ENCODE results near the gene INTS6L. TPM values are rescaled to one million over a fixed set of nuclear protein-coding genes. Genes with fewer than 3 reads are reported as not detected.

INTS6L gene
- total RNA-seq, 6 experiments from 2014 or later: 0.37 to 2.0 (median 1.1) TPM

DNA sequence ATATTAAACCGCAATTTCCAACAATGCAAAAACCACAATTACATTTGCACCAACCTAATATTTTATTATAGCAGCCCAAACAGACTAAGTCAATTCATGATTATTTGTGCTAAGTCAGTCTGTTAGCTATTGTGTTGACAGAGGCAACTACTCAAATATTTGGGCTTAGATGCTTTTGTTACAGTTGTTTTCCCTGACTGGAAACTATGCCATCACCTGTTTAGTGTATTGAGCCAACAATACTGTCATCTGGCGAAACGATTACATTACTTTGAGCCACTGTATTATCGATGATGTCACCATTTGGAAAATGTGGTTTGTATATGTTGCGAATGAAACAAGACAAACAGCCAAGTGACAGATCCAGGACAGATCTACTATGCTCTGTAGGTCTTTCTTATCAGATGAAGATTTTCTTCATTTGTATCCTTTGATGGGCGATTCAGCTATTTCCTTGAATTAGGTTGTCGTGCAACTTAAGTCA lies 38.7 kb upstream of the INTS6L start:
- 68% methylated on average over 7 of the region's 7 CpGs for WGBS (ENCODE audit: insufficient coverage, low coverage, low lambda C conversion rate, missing lambda C conversion rate)
- no peak for TF ChIP-seq POLR2A (IDR thresholded peaks at IDR 0.05)
- TF ChIP-seq, protein P1, sequence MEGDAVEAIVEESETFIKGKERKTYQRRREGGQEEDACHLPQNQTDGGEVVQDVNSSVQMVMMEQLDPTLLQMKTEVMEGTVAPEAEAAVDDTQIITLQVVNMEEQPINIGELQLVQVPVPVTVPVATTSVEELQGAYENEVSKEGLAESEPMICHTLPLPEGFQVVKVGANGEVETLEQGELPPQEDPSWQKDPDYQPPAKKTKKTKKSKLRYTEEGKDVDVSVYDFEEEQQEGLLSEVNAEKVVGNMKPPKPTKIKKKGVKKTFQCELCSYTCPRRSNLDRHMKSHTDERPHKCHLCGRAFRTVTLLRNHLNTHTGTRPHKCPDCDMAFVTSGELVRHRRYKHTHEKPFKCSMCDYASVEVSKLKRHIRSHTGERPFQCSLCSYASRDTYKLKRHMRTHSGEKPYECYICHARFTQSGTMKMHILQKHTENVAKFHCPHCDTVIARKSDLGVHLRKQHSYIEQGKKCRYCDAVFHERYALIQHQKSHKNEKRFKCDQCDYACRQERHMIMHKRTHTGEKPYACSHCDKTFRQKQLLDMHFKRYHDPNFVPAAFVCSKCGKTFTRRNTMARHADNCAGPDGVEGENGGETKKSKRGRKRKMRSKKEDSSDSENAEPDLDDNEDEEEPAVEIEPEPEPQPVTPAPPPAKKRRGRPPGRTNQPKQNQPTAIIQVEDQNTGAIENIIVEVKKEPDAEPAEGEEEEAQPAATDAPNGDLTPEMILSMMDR (IDR thresholded peaks at IDR 0.05): no peak
- H3K4me3 ChIP-seq: no peak overlapping the region
- no peak for DNase-seq
- no peak for ATAC-seq
- intact Hi-C loops (cut with DNase I): no loop called here
- no peaks in the 10 kb centered on the region for H3K4me1 ChIP-seq
- no peaks in the 10 kb centered on the region for H3K27me3 ChIP-seq
- no peaks in the 10 kb centered on the region for H3K36me3 ChIP-seq
- no peak overlapping the region for H3K27ac ChIP-seq
- H3K9me3 ChIP-seq: no peaks in the 10 kb centered on the region

DNA sequence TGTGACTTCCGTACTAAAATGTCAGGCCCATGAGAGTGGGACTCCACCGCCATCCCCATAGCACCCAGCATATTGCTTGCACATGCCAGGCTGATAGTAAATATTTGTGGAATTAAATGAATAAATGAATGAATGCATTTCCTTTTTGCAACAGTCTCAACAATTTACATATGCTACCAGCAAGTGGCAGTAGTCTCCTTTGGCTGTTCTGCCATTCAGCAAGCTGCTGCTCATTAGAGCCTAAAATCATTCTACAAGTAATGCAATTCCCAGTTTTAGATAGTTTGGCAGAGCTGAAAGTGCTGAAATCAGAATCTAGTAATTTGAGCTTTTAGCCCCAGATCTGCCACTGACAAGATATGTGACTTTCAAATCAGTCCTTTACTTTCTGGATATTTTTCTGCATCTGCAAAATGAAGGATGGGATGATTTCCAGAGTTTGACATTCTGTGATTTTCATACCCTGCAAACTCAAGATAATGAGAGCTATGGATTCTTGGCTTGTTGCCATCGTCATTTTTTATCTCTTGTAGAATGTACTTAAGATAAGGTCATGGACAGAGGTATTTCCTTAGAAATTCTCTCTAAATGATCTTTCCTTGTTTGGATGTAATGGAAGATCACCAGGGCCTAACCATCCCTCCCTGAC lies 35.7 kb upstream of the INTS6L start:
- peak in 2 of 4 donors; percentile 55 to 56 for ATAC-seq

DNA sequence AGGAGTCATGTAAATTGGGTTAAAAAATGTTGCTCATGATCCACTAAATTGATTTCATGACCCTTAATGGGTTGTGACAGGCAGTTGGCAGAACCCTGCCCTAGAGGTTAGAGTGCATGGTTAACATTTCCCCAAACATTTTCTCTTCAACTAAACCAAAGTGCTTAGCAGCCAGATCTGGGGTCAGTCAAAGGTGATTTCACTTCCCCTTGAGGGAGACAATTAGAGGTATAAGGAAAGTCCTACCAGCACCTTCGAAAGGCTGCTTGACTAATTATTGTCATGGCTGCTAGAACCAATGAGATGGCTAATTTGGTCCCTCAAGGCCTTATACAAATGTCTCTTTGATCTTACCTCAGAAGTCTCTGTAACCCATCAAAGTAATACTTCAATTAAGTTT lies 30.9 kb upstream of the INTS6L start:
- intact Hi-C loops (cut with DNase I): no loop called here
- no peak for TF ChIP-seq POLR2A (IDR thresholded peaks at IDR 0.05)
- TF ChIP-seq, protein P1 (IDR thresholded peaks at IDR 0.05): no peak
- DNase-seq: no peak

More for the DNA sequence above, 35.7 kb upstream of the INTS6L start:
- no peaks in the 10 kb centered on the region for H3K4me1 ChIP-seq
- no peaks in the 10 kb centered on the region for H3K9me3 ChIP-seq
- no peak overlapping the region for H3K27ac ChIP-seq
- no peaks in the 10 kb centered on the region for H3K27me3 ChIP-seq
- WGBS (ENCODE audit: insufficient coverage, low coverage, low lambda C conversion rate, missing lambda C conversion rate): 25% methylated on average over 3 of the region's 3 CpGs
- no peak for TF ChIP-seq POLR2A (IDR thresholded peaks at IDR 0.05)
- TF ChIP-seq, protein P1 (IDR thresholded peaks at IDR 0.05): peak; percentile 30 to 52 (median 48)
- intact Hi-C loops (cut with DNase I): no loop called here
- H3K4me3 ChIP-seq: no peak overlapping the region
- H3K36me3 ChIP-seq: no peaks in the 10 kb centered on the region
- DNase-seq: no peak

DNA sequence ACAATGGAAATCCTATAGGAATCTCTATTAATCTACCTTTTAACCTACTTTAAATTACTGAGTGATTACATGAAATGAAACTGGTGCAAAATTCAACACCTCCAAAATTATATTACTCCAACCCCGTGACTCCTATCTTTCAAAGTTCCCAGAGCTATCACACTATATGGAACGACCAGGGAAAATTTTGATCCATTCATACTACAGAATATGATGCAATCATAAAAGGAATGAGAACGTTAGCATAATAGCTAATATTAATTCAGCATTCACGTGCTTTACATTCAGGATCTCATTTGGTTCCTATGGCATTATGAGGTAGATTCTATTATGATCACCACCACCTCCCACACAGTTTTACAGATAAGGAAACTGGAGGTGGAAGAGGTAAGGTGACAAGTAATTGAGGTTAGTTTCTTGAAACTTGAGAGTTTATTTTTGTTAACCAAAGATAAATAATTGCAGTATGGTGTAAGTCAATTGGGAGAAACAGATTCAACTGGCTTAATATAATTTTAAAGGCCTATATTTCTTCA lies 29.4 kb upstream of the INTS6L start:
- Histone ChIP-seq H3K4me3 (no peak overlapping the region), H3K27me3 (peaks cover 0 to 3% of the 10 kb centered on the region in 2 donors), H3K27ac (no peak overlapping the region), H3K4me1 (no peaks in the 10 kb centered on the region), H3K36me3 (no peaks in the 10 kb centered on the region), H3K9me3 (no peaks in the 10 kb centered on the region)
- DNase-seq: no peak
- 37% methylated on average over 4 of the region's 4 CpGs for WGBS (ENCODE audit: insufficient coverage, low coverage, low lambda C conversion rate, missing lambda C conversion rate)
- intact Hi-C loops (cut with DNase I): no loop called here
- TF ChIP-seq, protein P1 (IDR thresholded peaks at IDR 0.05): no peak
- TF ChIP-seq POLR2A (IDR thresholded peaks at IDR 0.05): no peak
- ATAC-seq: no peak

More for the DNA sequence above, 30.9 kb upstream of the INTS6L start:
- H3K27me3 ChIP-seq: peaks cover 0 to under 1% of the 10 kb centered on the region in 2 donors
- no peaks in the 10 kb centered on the region for H3K9me3 ChIP-seq
- no peak overlapping the region for H3K4me3 ChIP-seq
- WGBS (ENCODE audit: insufficient coverage, low coverage, low lambda C conversion rate, missing lambda C conversion rate): 38% methylated on average over 1 of the region's 1 CpG
- ATAC-seq: no peak
- no peaks in the 10 kb centered on the region for H3K36me3 ChIP-seq
- no peaks in the 10 kb centered on the region for H3K4me1 ChIP-seq
- no peak overlapping the region for H3K27ac ChIP-seq
